Lower leg skin (tissue), 4 donors: ENCODE results near the gene EP400. TPM values are rescaled to one million over a fixed set of nuclear protein-coding genes. Genes with fewer than 3 reads are reported as not detected.

Source experiments
- DNase-seq, 2 donors: peaks; one replicate each; pipeline ENCODE4 v3.0.0-alpha.2; 2019; ENCODE audit warnings: low spot score in 2 of 2
- H3K4me3 ChIP-seq: fragments of 200-600 bp; sonication (generic); 2 replicates; pipeline ENCODE4 v1.5.1; 2017; ENCODE audit warnings: mild to moderate bottlenecking, low read depth; ENCODE audit not compliant: poor library complexity, severe bottlenecking
- CTCF ChIP-seq, 3 donors: fragments of 450-650 bp; IDR thresholded peaks; one replicate each; pipeline ENCODE4 v1.5.1; 2016; ENCODE audit warnings: antibody characterized with exemption in 3 of 3, mild to moderate bottlenecking in 3 of 3, moderate library complexity in 2 of 3
- POLR2A ChIP-seq, 2 donors: fragments of 450-650 bp; IDR thresholded peaks; one replicate each; pipeline ENCODE4 v1.6.1; 2016 to 2017; ENCODE audit warnings: antibody characterized with exemption in 2 of 2, mild to moderate bottlenecking in 1 of 2, moderate library complexity in 1 of 2
- WGBS, 2 donors: methylation state at CpG; one replicate each; pipeline ENCODE4 v1.1.5; 2018; 5-methylcytosine and 5-hydroxymethylcytosine counted together
- intact Hi-C: fragments of 100-400 bp; cut with DNase I; formaldehyde crosslinking; loops from one replicate; pipeline ENCODE4 v1.15.0; 2023; ENCODE audit warnings: low total_unique reads
- total RNA-seq, 4 donors: library from RNA; depleted of rRNA; stranded (reverse); fragments of >200 nt; gene quantifications; one replicate each; pipeline ENCODE4 v1.1.0, GENCODE V29; 2016

The EP400 gene
- total RNA-seq, 4 donors from 2014 or later = 22.0 to 45.8 (median 24.6) TPM

GRCh38 chr12:131919051-131919347 is 30.7 kb upstream of the EP400 start:
- WGBS, 2 donors = 88% methylated on average over 18 to 19 of the region's 19 CpGs
- DNase-seq = no peak
- TF ChIP-seq POLR2A (IDR thresholded peaks at IDR 0.05) (no peak), CTCF (IDR thresholded peaks at IDR 0.05) (no peak)

GRCh38 chr12:131919366-131920156 is 30.2 kb upstream of the EP400 start:
- H3K4me3 ChIP-seq = no peak overlapping the region
- TF ChIP-seq POLR2A (IDR thresholded peaks at IDR 0.05) (no peak), CTCF (IDR thresholded peaks at IDR 0.05) (no peak)
- intact Hi-C loops = no loop called here
- WGBS, 2 donors = 89 to 92% methylated on average over 28 to 34 of the region's 37 CpGs
- DNase-seq = no peak

More at GRCh38 chr12:131919051-131919347, 30.7 kb upstream of the EP400 start:
- H3K4me3 ChIP-seq = no peak overlapping the region
- intact Hi-C loops = no loop called here

GRCh38 chr12:131920157-131920508 is 29.6 kb upstream of the EP400 start:
- 96 to 98% methylated on average over 10 to 14 of the region's 14 CpGs for WGBS, 2 donors
- TF ChIP-seq CTCF (IDR thresholded peaks at IDR 0.05) = no peak
- no peak for TF ChIP-seq POLR2A (IDR thresholded peaks at IDR 0.05)
- H3K4me3 ChIP-seq = no peak overlapping the region
- intact Hi-C loops = no loop called here
- no peak for DNase-seq

GRCh38 chr12:131920902-131921840 is 28.6 kb upstream of the EP400 start:
- no peak for DNase-seq
- H3K4me3 ChIP-seq = no peak overlapping the region
- TF ChIP-seq POLR2A (IDR thresholded peaks at IDR 0.05) (no peak), CTCF (IDR thresholded peaks at IDR 0.05) (no peak)
- intact Hi-C loops = no loop called here
- WGBS, 2 donors = 83 to 85% methylated on average over 24 to 31 of the region's 35 CpGs

GRCh38 chr12:131921866-131922769 is 27.6 kb upstream of the EP400 start:
- no peak for TF ChIP-seq POLR2A (IDR thresholded peaks at IDR 0.05)
- TF ChIP-seq CTCF (IDR thresholded peaks at IDR 0.05) = no peak
- intact Hi-C loops = no loop called here
- DNase-seq = no peak
- H3K4me3 ChIP-seq = no peak overlapping the region
- WGBS, 2 donors = 72 to 80% methylated on average over 29 of the region's 29 CpGs
